ENCODE measurements around the gene KSR1. TPM values are rescaled to one million over a fixed set of nuclear protein-coding genes. Genes with fewer than 3 reads are reported as not detected.

The KSR1 gene
- total and polyA plus RNA-seq, 2 of the 4 experiments (the other 2 are of a cell fraction): 12.5 to 21.9 TPM

DNA sequence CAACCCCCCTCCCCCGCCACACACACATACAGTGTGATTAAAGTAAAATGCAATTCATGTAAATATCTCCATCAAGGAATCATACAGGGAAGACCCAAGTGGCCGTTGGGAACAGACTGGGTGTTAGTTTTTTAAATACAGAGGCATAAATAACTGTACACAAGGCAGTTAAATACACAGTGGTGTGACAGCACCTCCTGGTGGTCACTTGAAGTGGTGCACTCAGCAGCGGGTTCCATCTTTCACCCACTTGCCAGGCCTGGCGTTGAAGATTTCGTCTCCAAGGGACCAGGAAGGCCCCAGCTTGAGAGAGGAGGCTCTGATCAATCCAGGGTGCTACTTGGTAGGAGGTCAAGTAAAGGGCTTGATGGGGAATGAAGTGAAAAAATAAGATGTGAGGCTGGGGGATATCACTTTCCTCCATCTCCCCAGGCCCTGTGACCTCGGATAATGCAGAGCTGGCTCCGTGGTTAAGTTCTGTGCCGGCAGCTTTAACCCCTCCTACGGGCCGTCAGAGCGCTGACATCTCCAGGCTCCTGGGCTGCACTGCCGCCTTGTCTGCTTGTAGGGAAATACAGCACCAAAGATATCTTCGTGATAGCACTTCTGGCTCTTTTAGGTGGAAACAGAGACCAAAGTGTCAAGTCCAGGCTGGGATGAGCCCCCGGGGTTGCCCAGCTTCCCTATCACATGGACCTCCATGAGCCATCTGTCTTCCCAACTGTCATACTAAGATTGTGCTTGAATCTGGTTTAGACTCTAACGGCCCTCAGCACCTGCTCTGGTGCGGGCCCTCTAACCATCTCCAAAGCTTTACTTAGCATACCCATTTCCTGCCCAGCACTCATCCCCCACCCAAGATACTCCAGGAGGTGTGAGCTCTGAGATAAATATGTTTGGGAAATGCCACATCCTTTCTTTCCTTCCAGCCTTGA lies 195.4 kb downstream of the KSR1 start:
- no peak overlapping the region for H3K56ac ChIP-seq (ENCODE audit: extremely low read depth, insufficient read depth, low read length)
- no peak overlapping the region for H3K4ac ChIP-seq (ENCODE audit: low read depth, low read length)
- H2AK5ac ChIP-seq (ENCODE audit: low read depth, low read length): no peak overlapping the region
- H2BK15ac ChIP-seq (ENCODE audit: low read depth, low read length): no peak overlapping the region
- H3K4me3 ChIP-seq (ENCODE audit: insufficient read depth, low read depth, low read length): no peak overlapping the region
- H3K4me1 ChIP-seq (ENCODE audit: control insufficient read depth, insufficient read depth, low read length): no peaks in the 10 kb centered on the region
- no peak overlapping the region for H3K18ac ChIP-seq (ENCODE audit: low read depth, low read length)
- H3K9ac ChIP-seq (ENCODE audit: low read depth, low read length): no peak overlapping the region
- POLR2A ChIA-PET (ENCODE audit: unreplicated experiment): no interaction called here
- H3K4me2 ChIP-seq (ENCODE audit: low read depth, low read length): no peak overlapping the region
- CTCF ChIA-PET: interaction anchor here (0.8 to 1.7 kb wide), 3 partner anchors 42 to 445 kb away, joined by 3 to 5 read pairs (median 3); no protein-coding TSS in a partner anchor
- H3K27ac ChIP-seq (ENCODE audit: insufficient read depth, low read length): no peak overlapping the region
- no peak overlapping the region for H2BK20ac ChIP-seq (ENCODE audit: low read depth, low read length)
- H2AFZ ChIP-seq (replicated peaks; ENCODE audit: low read length, poor library complexity): no peak overlapping the region
- TF ChIP-seq SMC3 (IDR thresholded peaks at IDR 0.05; ENCODE audit: low read depth, low read length) (peak; percentile 37; the same call in 1 of the 2 replicates), MXI1 (IDR thresholded peaks at IDR 0.05; ENCODE audit: borderline replicate concordance, low read depth, low read length) (no peak), RAD21 (IDR thresholded peaks at IDR 0.05; ENCODE audit: low read length) (peak; percentile 63)
- TF ChIP-seq, protein P1, sequence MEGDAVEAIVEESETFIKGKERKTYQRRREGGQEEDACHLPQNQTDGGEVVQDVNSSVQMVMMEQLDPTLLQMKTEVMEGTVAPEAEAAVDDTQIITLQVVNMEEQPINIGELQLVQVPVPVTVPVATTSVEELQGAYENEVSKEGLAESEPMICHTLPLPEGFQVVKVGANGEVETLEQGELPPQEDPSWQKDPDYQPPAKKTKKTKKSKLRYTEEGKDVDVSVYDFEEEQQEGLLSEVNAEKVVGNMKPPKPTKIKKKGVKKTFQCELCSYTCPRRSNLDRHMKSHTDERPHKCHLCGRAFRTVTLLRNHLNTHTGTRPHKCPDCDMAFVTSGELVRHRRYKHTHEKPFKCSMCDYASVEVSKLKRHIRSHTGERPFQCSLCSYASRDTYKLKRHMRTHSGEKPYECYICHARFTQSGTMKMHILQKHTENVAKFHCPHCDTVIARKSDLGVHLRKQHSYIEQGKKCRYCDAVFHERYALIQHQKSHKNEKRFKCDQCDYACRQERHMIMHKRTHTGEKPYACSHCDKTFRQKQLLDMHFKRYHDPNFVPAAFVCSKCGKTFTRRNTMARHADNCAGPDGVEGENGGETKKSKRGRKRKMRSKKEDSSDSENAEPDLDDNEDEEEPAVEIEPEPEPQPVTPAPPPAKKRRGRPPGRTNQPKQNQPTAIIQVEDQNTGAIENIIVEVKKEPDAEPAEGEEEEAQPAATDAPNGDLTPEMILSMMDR (conservative IDR thresholded peaks at IDR 0.05; ENCODE audit: low read depth, low read length): peak; percentile 64
- intact Hi-C loops (cut with micrococcal nuclease): loop anchor here (1.0 to 5.0 kb wide), 3 partner anchors 48 to 414 kb away; no protein-coding TSS in a partner anchor
- H3K14ac ChIP-seq (replicated peaks; ENCODE audit: low read depth, low read length): no peak overlapping the region
- H3K27me3 ChIP-seq (ENCODE audit: control insufficient read depth, insufficient read depth, low read length): no peaks in the 10 kb centered on the region; the same call in 1 of the 2 replicates
- H3K36me3 ChIP-seq (ENCODE audit: control insufficient read depth, insufficient read depth, low read length): peaks cover 8% of the 10 kb centered on the region; the same call in 1 of the 2 replicates
- no peak overlapping the region for H4K91ac ChIP-seq (ENCODE audit: insufficient read depth, low read depth, low read length)
- H2AK9ac ChIP-seq (replicated peaks; ENCODE audit: low read depth, low read length, poor library complexity): no peak overlapping the region
- no peak overlapping the region for H2BK120ac ChIP-seq (ENCODE audit: low read depth, low read length)
- DNase-seq (peak; percentile 39), ATAC-seq (ENCODE audit: low read depth) (peak; percentile 81)
- no peak overlapping the region for H2BK5ac ChIP-seq (ENCODE audit: low read depth, low read length, poor library complexity, severe bottlenecking)
- 40% methylated on average over 1 of the region's 16 CpGs; no CpG with 5 or more reads in 1 of the 2 experiments for WGBS, 2 experiments (ENCODE audit: extremely low coverage in 2 of 2, insufficient read length in 1 of 2)
- H4K8ac ChIP-seq (ENCODE audit: low read depth in 2 of 2, low read length in 2 of 2): no peak overlapping the region
- no TSS peak for BruUV-seq (replicated peaks)
- H3K9me3 ChIP-seq (ENCODE audit: control insufficient read depth, insufficient read depth, low read length): no peaks in the 10 kb centered on the region
- in situ Hi-C loops (cut with MboI; ENCODE audit: low sequenced_read_pairs): loop anchor here (10.0 kb wide), 1 partner anchor 233 kb away; no protein-coding TSS in a partner anchor
- H4K5ac ChIP-seq (ENCODE audit: low read depth, low read length): no peak overlapping the region
- H3K23ac ChIP-seq (ENCODE audit: low read depth, low read length): no peak overlapping the region
- no peaks in the 10 kb centered on the region for H3K9me1 ChIP-seq (ENCODE audit: insufficient read depth, low read length)
- no peaks in the 10 kb centered on the region for H3K79me1 ChIP-seq (ENCODE audit: low read depth in 1 of 2, low read length in 2 of 2)
- H4K20me1 ChIP-seq (ENCODE audit: insufficient read depth, low read length): no peaks in the 10 kb centered on the region; the same call in 1 of the 2 replicates
- dilution Hi-C loops (cut with HindIII; ENCODE audit: low sequenced_read_pairs, unreplicated experiment): no loop called here
